H1 (cell line): ENCODE measurements around the gene HMGA1. TPM values are rescaled to one million over a fixed set of nuclear protein-coding genes. Genes with fewer than 3 reads are reported as not detected.

Source experiments
- CTCF ChIA-PET: fragments of 300-600 bp; sonication (Branson Sonifier 250); formaldehyde crosslinking; loops from one replicate; lab custom pipeline; 2021; ENCODE audit not compliant: partially characterized antibody; lab: Charles Lee
- POLR2A ChIA-PET: fragments of 300-600 bp; sonication (Branson Sonifier 250); formaldehyde crosslinking; loops from one replicate; lab custom pipeline; 2021; ENCODE audit warnings: inconsistent platforms; ENCODE audit not compliant: partially characterized antibody; lab: Charles Lee
- DNase-seq, 2 experiments: peaks; one replicate each; pipeline versions ENCODE4 v3.0.0 to v3.0.0-alpha.2; 2010 to 2022; ENCODE audit warnings: low spot score in 2 of 2, low read depth in 1 of 2, mixed read lengths in 1 of 2
- FAIRE-seq: peaks from 2 replicates; lab custom pipeline; 2011; peaks lifted over from hg19 to GRCh38; lab: Jason Lieb, UNC
- H2AFZ ChIP-seq: 2 replicates; pipeline ENCODE4 v1.8.1; 2012; ENCODE audit warnings: low read length, inconsistent platforms
- H2AK5ac ChIP-seq: 2 replicates; pipeline ENCODE4 v1.6.1; 2013; ENCODE audit warnings: low read depth, low read length
- H2BK120ac ChIP-seq: replicated peaks from 2 replicates; pipeline ENCODE3; 2013; ENCODE audit warnings: low read depth, low read length, inconsistent platforms
- H2BK12ac ChIP-seq: 2 replicates; pipeline ENCODE4 v1.6.1; 2013; ENCODE audit warnings: low read depth, low read length
- H2BK15ac ChIP-seq: 2 replicates; pipeline ENCODE4 v1.6.1; 2013; ENCODE audit warnings: low read length
- H2BK20ac ChIP-seq: 2 replicates; pipeline ENCODE4 v1.6.1; 2013; ENCODE audit warnings: low read length
- H2BK5ac ChIP-seq: 2 replicates; pipeline ENCODE4 v1.6.1; 2013; ENCODE audit warnings: low read depth, low read length
- H3K14ac ChIP-seq: 2 replicates; pipeline ENCODE4 v1.6.1; 2013; ENCODE audit warnings: inconsistent platforms; ENCODE audit not compliant: insufficient read length
- H3K18ac ChIP-seq: 2 replicates; pipeline ENCODE4 v1.6.1; 2013; ENCODE audit warnings: low read length; ENCODE audit errors: extremely low read depth
- H3K23ac ChIP-seq: 2 replicates; pipeline ENCODE4 v1.6.1; 2013; ENCODE audit warnings: inconsistent platforms; ENCODE audit not compliant: insufficient read length
- H3K23me2 ChIP-seq: 2 replicates; pipeline ENCODE4 v1.6.1; 2013; ENCODE audit warnings: low read depth, low read length
- H3K27ac ChIP-seq: 2 replicates; pipeline ENCODE4 v1.6.1; 2011; ENCODE audit warnings: low read depth, low read length, inconsistent platforms
- H3K27me3 ChIP-seq, 4 experiments: replicated peaks in 1 of 4; 1 replicate in 1 of 4; 2 replicates in 3 of 4; pipeline versions ENCODE4 v1.6.1 to v1.8.1; 2011 to 2013; ENCODE audit warnings: low read length in 3 of 4, mild to moderate bottlenecking in 3 of 4, inconsistent platforms in 2 of 4, mixed read lengths in 2 of 4, moderate library complexity in 1 of 4; ENCODE audit not compliant: control insufficient read depth in 3 of 4, insufficient read depth in 3 of 4; ENCODE audit errors: extremely low read depth in 1 of 4
- H3K36me3 ChIP-seq, 4 experiments: 2 replicates each; pipeline versions ENCODE4 v1.6.1 to v1.8.1; 2011 to 2013; ENCODE audit warnings: mild to moderate bottlenecking in 4 of 4, low read length in 3 of 4, moderate library complexity in 2 of 4, control low read depth in 1 of 4, inconsistent platforms in 1 of 4; ENCODE audit not compliant: insufficient read depth in 4 of 4, control insufficient read depth in 2 of 4
- H3K4ac ChIP-seq: replicated peaks from 2 replicates; pipeline ENCODE3; 2013; ENCODE audit warnings: low read length, low read depth, mixed read lengths, inconsistent platforms; ENCODE audit not compliant: insufficient read length
- H3K4me1 ChIP-seq, 4 experiments: replicated peaks in 1 of 4; 1 replicate in 1 of 4; 2 replicates in 3 of 4; pipeline versions ENCODE4 v1.6.1 to v1.8.1; 2011 to 2013; ENCODE audit warnings: low read length in 3 of 4, inconsistent platforms in 2 of 4, mixed read lengths in 1 of 4; ENCODE audit not compliant: insufficient read depth in 4 of 4, control insufficient read depth in 3 of 4
- H3K4me2 ChIP-seq, 2 experiments: 2 replicates each; pipeline versions ENCODE4 v1.6.1 to v1.8.1; 2011 to 2013; ENCODE audit warnings: low read depth in 2 of 2, low read length in 2 of 2, control low read depth in 1 of 2, inconsistent platforms in 1 of 2, mild to moderate bottlenecking in 1 of 2; ENCODE audit not compliant: insufficient read depth in 1 of 2
- H3K4me3 ChIP-seq, 4 experiments: fragments of 200-600, 300-600 bp in 1 of 4; sonication (generic), shearing (Covaris generic), sonication (Bioruptor Twin) in 1 of 4; 2 replicates each; pipeline versions ENCODE4 v1.5.1 to v1.8.1; 2011 to 2016; ENCODE audit warnings: low read length in 4 of 4, low read depth in 3 of 4, control low read depth in 2 of 4, inconsistent platforms in 2 of 4, mild to moderate bottlenecking in 2 of 4, mixed read lengths in 1 of 4, moderate library complexity in 1 of 4; ENCODE audit not compliant: insufficient read depth in 2 of 4; ENCODE audit errors: extremely low read depth in 1 of 4
- H3K56ac ChIP-seq: replicated peaks from 2 replicates; pipeline ENCODE3; 2013; ENCODE audit warnings: low read depth, mild to moderate bottlenecking, mixed read lengths, low read length, inconsistent platforms; ENCODE audit not compliant: insufficient read length
- H3K79me1 ChIP-seq: 2 replicates; pipeline ENCODE4 v1.6.1; 2013; ENCODE audit warnings: low read depth, low read length, control low read depth
- H3K79me2 ChIP-seq, 2 experiments: 2 replicates each; pipeline versions ENCODE4 v1.6.1 to v1.8.1; 2012 to 2013; ENCODE audit warnings: low read length in 2 of 2, mild to moderate bottlenecking in 2 of 2, inconsistent platforms in 1 of 2; ENCODE audit not compliant: insufficient read depth in 2 of 2, control insufficient read depth in 1 of 2
- H3K9ac ChIP-seq, 4 experiments: replicated peaks in 1 of 4; 1 replicate in 1 of 4; 2 replicates in 3 of 4; pipeline versions ENCODE4 v1.6.1 to v1.8.1; 2011 to 2013; ENCODE audit warnings: low read depth in 3 of 4, low read length in 3 of 4, control low read depth in 2 of 4, mild to moderate bottlenecking in 2 of 4, moderate library complexity in 2 of 4, inconsistent platforms in 1 of 4; ENCODE audit errors: extremely low read depth in 1 of 4
- H3K9me3 ChIP-seq, 2 experiments: 2 replicates each; pipeline versions ENCODE4 v1.6.1 to v1.8.1; 2012 to 2013; ENCODE audit warnings: mild to moderate bottlenecking in 2 of 2, moderate library complexity in 2 of 2, control low read depth in 1 of 2, inconsistent platforms in 1 of 2, low read depth in 1 of 2, low read length in 1 of 2, mixed read lengths in 1 of 2; ENCODE audit not compliant: insufficient read depth in 2 of 2
- H4K20me1 ChIP-seq, 2 experiments: replicated peaks in 1 of 2; 2 replicates each; pipeline versions ENCODE3 to v1.8.1; 2011 to 2013; ENCODE audit warnings: inconsistent platforms in 2 of 2, low read length in 2 of 2, mild to moderate bottlenecking in 1 of 2; ENCODE audit not compliant: insufficient read depth in 2 of 2, control insufficient read depth in 1 of 2
- H4K5ac ChIP-seq: 2 replicates; pipeline ENCODE4 v1.6.1; 2013; ENCODE audit warnings: low read length, low read depth, mixed read lengths, inconsistent platforms; ENCODE audit not compliant: insufficient read length
- H4K8ac ChIP-seq: 2 replicates; pipeline ENCODE4 v1.8.0; 2013; ENCODE audit warnings: mild to moderate bottlenecking, moderate library complexity, low read length, inconsistent platforms; ENCODE audit not compliant: insufficient read depth; ENCODE audit errors: extremely low read depth
- H4K91ac ChIP-seq: replicated peaks from 2 replicates; pipeline ENCODE3; 2013; ENCODE audit warnings: low read length, mixed read lengths, inconsistent platforms; ENCODE audit not compliant: insufficient read length
- CBX5 ChIP-seq: fragments of 300-800, 300-1000 bp; sonication (generic); IDR thresholded peaks from 2 replicates; pipeline ENCODE4 v1.7.1; 2016; ENCODE audit warnings: antibody characterized with exemption, low read length, low read depth
- TBP ChIP-seq: IDR thresholded peaks from 2 replicates; pipeline ENCODE4 v1.6.1; 2011; ENCODE audit warnings: low read depth, low read length, improper control_type of control experiment
- WGBS, 2 experiments: shearing (Covaris generic) in 1 of 2; methylation state at CpG; one replicate each; pipeline versions ENCODE4 v1.1.6 to v1.1.7; 2013 to 2015; ENCODE audit warnings: low lambda C conversion rate in 2 of 2, mixed read lengths in 2 of 2, inconsistent platforms in 1 of 2, low coverage in 1 of 2, missing lambda C conversion rate in 1 of 2; ENCODE audit not compliant: insufficient replicate concordance in 2 of 2, insufficient coverage in 1 of 2, insufficient read length in 1 of 2; ENCODE audit errors: extremely low coverage in 1 of 2, missing lambda C conversion rate in 1 of 2; 5-methylcytosine and 5-hydroxymethylcytosine counted together
- polyA plus RNA-seq, 7 experiments: library from polyadenylated mRNA; depleted of rRNA in 3 of 7; stranded (reverse) in 5 of 7; unstranded in 2 of 7; fragments of >200 nt in 5 of 7; fragments of 200-250 nt in 2 of 7; gene quantifications; 1 replicate in 5 of 7; 2 replicates in 1 of 7; 4 replicates in 1 of 7; pipeline versions ENCODE4 v1.2.1 to v1.2.3, GENCODE V29; 2011 to 2013; ENCODE audit warnings: missing spikeins in 2 of 7, mixed read lengths in 2 of 7
- total RNA-seq: library from RNA; stranded (reverse); fragmentation: NEBNext Ultra II Directional; extraction: Animal tissue kit (Norgen Biotek cat#: 25700); gene quantifications from 2 replicates; pipeline ENCODE4 v1.2.1, GENCODE V29; 2021

The HMGA1 gene
- total and polyA plus RNA-seq, 2 of the 8 experiments (the other 6 are each of a cell fraction or from before 2014, with no cell fraction given), result 1,557 to 2,636 TPM

- peak overlapping the region; percentile 62 for H3K18ac ChIP-seq
- CTCF ChIA-PET, result interaction anchor here (0.8 to 6.9 kb wide), 26 partner anchors 9 to 403 kb away, joined by 3 to 62 read pairs (median 8); partner anchors contain the start of genes HMGA1 and SMIM29
- WGBS, 2 experiments, result 78% methylated on average over 4 of the region's 10 CpGs; no CpG with 5 or more reads in 1 of the 2 experiments
- DNase-seq (no peak), FAIRE-seq (no peak)
- peak overlapping the region; percentile 38; the same call in 1 of the 2 replicates for H2BK5ac ChIP-seq
- no peak overlapping the region for H3K27ac ChIP-seq
- peaks cover 0 to 12% (median 5%) of the 10 kb centered on the region in 4 experiments; a peak in 5 of 7 replicates for H3K4me1 ChIP-seq
- H2BK120ac ChIP-seq, result no peak overlapping the region
- no peaks in the 10 kb centered on the region for H3K79me2 ChIP-seq
- no peak overlapping the region for H2AK5ac ChIP-seq
- H4K20me1 ChIP-seq, result no peaks in the 10 kb centered on the region
- H3K4ac ChIP-seq, result no peak overlapping the region
- peak overlapping the region; percentile 95; the same call in 1 of the 2 replicates for H2BK12ac ChIP-seq
- peak overlapping the region; percentile 81 for H4K91ac ChIP-seq
- H2BK15ac ChIP-seq, result peak overlapping the region; percentile 95; the same call in 1 of the 2 replicates
- no peaks in the 10 kb centered on the region for H3K79me1 ChIP-seq
- no peaks in the 10 kb centered on the region for H3K9me3 ChIP-seq
- H3K23ac ChIP-seq, result no peak overlapping the region
- no peak overlapping the region for H4K5ac ChIP-seq
- H3K9ac ChIP-seq, result no peak overlapping the region
- H4K8ac ChIP-seq, result peak overlapping the region; percentile 91
- H3K23me2 ChIP-seq, result peaks cover 3% of the 10 kb centered on the region; the same call in 1 of the 2 replicates
- H3K4me2 ChIP-seq, result peak overlapping the region; percentile 2 to 50; a peak in 3 of 4 replicates
- 0 out of 2 replicates have a peak overlapping the region, but pooled peaks have one; percentile 9 for H2AFZ ChIP-seq
- H3K36me3 ChIP-seq, result no peaks in the 10 kb centered on the region
- no peak overlapping the region for H3K14ac ChIP-seq
- no peak overlapping the region for H3K56ac ChIP-seq
- no peak overlapping the region for H2BK20ac ChIP-seq
- POLR2A ChIA-PET, result interaction anchor here (0.7 to 10.7 kb wide), 8 partner anchors 10 to 187 kb away, joined by 3 to 212 read pairs (median 14); partner anchors contain the start of genes HMGA1 and SMIM29
- peak overlapping the region in 2 of 4 experiments; percentile 23 to 34; a peak in 3 of 8 replicates for H3K4me3 ChIP-seq
- peaks cover 0 to 13% (median 4%) of the 10 kb centered on the region in 4 experiments; a peak in 4 of 7 replicates for H3K27me3 ChIP-seq
- TF ChIP-seq TBP, result no peak
- TF ChIP-seq CBX5, result no peak
These were observed 39.9 kb upstream of the HMGA1 start for GRCh38 chr6:34196833-34197195.
